ENCODE data around the gene BCL11B.

DNA sequence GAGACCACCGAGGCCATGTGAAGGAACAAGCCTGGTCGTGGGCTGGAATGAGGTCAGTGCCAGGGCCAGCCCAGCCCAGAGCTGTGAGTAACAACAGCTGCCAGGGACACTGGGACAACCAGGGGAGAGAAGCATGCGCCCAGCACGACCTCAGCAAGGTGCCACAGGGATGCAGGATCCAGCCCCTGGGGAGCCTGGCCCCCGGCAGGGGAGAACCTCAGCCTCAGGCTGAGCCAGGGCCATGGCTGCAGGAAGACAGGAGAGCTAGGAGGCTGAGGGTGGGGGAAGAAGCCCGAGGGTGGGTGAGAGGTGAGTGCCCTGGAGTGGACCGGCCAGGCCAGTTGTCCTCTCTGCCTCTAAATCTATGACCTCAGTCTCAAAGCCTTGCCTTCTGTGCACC lies 62.6 kb downstream of the BCL11B start:
- TF ChIP-seq ISL1 (CRISPR knock-in tag; IDR thresholded peaks at IDR 0.05) (no peak), ZFP30 (CRISPR knock-in tag; IDR thresholded peaks at IDR 0.05) (no peak)
